Ascending aorta (tissue), 2 donors: ENCODE measurements around the gene CX3CL1. TPM values are rescaled to one million over a fixed set of nuclear protein-coding genes. Genes with fewer than 3 reads are reported as not detected.

Experiments used
- DNase-seq, 2 donors: peaks; one replicate each; pipeline ENCODE4 v3.0.0-alpha.2; 2019; ENCODE audit warnings: low spot score in 2 of 2
- H3K27ac ChIP-seq, 2 donors: fragments of 200-600 bp; sonication (generic); one replicate each; pipeline ENCODE4 v1.5.1; 2016 to 2017; ENCODE audit warnings: mild to moderate bottlenecking in 1 of 2
- H3K27me3 ChIP-seq: fragments of 200-600 bp; sonication (generic); one replicate; pipeline ENCODE4 v1.5.1; 2017
- H3K36me3 ChIP-seq, 2 donors: fragments of 200-600 bp; sonication (generic); one replicate each; pipeline ENCODE4 v1.5.1; 2016
- H3K4me1 ChIP-seq, 2 donors: fragments of 200-600 bp; sonication (generic); one replicate each; pipeline ENCODE4 v1.5.1; 2016 to 2017; ENCODE audit warnings: mild to moderate bottlenecking in 1 of 2
- H3K4me3 ChIP-seq, 2 donors: fragments of 200-600 bp; sonication (generic); one replicate each; pipeline ENCODE4 v1.5.1; 2016 to 2017; ENCODE audit warnings: mild to moderate bottlenecking in 1 of 2
- H3K9me3 ChIP-seq, 2 donors: fragments of 200-600 bp; sonication (generic); one replicate each; pipeline ENCODE4 v1.5.1; 2016
- CTCF ChIP-seq, 3 experiments: fragments of 200-600 bp in 2 of 3; fragments of 450-650 bp in 1 of 3; sonication (generic) in 2 of 3; IDR thresholded peaks; one replicate each; pipeline ENCODE4 v1.5.1; 2016 to 2019; ENCODE audit warnings: antibody characterized with exemption in 3 of 3, mild to moderate bottlenecking in 1 of 3, moderate library complexity in 1 of 3
- intact Hi-C: fragments of 100-400 bp; cut with DNase I; formaldehyde crosslinking; loops from one replicate; pipeline ENCODE4 v1.15.1; 2023
- total RNA-seq: library from RNA; depleted of rRNA; stranded (reverse); fragments of >200 nt; gene quantifications from one replicate; pipeline ENCODE4 v1.1.0, GENCODE V29; 2016

CX3CL1 gene
- total RNA-seq, 1 donor from 2014 or later, result 251 TPM

DNA sequence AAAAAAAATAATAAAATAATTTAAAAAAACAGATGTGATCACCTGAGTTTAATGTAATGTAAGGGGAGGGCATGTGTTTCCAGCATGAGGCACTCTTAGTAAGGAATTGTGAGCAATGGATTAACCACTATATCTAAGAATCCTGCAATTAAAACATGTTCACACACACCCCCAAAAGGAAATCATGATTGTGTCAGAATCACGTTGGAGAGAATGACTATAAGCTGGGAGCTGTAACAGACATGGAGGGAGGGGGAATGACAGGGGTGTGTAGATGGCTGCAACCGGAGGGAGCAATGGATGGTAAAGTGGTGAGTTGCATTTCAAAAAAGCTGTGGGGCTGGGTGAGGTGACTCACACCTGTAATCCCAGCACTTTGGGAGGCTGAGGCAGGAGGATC is 27.3 kb upstream of the CX3CL1 start:
- H3K9me3 ChIP-seq, result no peaks in the 10 kb centered on the region
- no peak overlapping the region for H3K27ac ChIP-seq
- no peak for TF ChIP-seq CTCF (IDR thresholded peaks at IDR 0.05)
- no peaks in the 10 kb centered on the region for H3K36me3 ChIP-seq
- no peak overlapping the region for H3K4me3 ChIP-seq
- H3K27me3 ChIP-seq, result no peaks in the 10 kb centered on the region
- intact Hi-C loops, result no loop called here
- no peaks in the 10 kb centered on the region for H3K4me1 ChIP-seq
- no peak for DNase-seq

DNA sequence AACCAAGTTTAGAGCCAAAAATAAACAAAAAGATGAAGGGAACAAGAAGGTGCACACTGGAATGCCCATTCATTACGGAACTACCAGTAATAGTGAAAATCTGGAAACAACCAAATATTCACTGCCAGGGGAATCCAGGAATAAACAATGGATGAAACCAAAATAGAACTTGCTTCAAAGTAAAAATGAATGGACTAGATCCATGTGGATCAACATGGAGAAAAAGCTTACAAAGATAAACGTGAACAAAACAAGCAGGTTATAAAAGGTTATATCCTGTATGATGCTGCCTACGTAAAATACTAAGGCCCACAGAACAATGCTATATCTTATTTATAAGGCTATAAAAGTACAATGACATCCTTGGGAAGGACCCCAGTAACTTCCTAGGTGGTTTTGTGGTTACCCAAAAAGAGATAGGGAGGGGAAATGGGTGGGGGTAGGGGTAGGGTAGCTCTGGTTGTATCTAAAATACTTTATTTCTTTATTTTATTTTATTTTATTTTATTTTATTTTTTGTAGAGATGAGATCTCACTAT is 26.6 kb upstream of the CX3CL1 start:
- intact Hi-C loops, result no loop called here
- Histone ChIP-seq H3K4me3 (no peak overlapping the region), H3K36me3 (no peaks in the 10 kb centered on the region), H3K9me3 (no peaks in the 10 kb centered on the region), H3K27ac (no peak overlapping the region), H3K27me3 (no peaks in the 10 kb centered on the region), H3K4me1 (no peaks in the 10 kb centered on the region)
- DNase-seq, result no peak
- no peak for TF ChIP-seq CTCF (IDR thresholded peaks at IDR 0.05)

DNA sequence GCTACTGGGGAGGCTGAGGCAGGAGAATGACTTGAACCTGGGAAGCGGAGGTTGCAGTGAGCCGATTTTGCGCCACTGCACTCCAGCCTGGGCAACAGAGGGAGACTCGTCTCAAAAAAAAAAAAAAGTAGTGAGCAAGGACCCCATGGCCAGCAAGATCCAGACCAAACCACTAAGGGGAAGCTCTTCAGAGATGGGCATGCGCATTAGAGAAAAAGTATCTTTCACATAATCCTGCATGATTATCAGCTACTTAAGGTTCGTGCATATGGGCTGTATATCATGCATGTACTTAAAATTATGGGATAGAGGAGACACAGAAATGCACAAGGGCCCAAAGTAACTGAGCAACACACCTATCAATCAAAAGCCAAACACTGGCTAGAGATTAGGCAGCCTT is 24.4 kb upstream of the CX3CL1 start:
- Histone ChIP-seq H3K27ac (no peak overlapping the region), H3K27me3 (no peaks in the 10 kb centered on the region), H3K4me1 (no peaks in the 10 kb centered on the region), H3K9me3 (no peaks in the 10 kb centered on the region), H3K36me3 (no peaks in the 10 kb centered on the region), H3K4me3 (no peak overlapping the region)
- TF ChIP-seq CTCF (IDR thresholded peaks at IDR 0.05), result no peak
- DNase-seq, result no peak
- intact Hi-C loops, result no loop called here

DNA sequence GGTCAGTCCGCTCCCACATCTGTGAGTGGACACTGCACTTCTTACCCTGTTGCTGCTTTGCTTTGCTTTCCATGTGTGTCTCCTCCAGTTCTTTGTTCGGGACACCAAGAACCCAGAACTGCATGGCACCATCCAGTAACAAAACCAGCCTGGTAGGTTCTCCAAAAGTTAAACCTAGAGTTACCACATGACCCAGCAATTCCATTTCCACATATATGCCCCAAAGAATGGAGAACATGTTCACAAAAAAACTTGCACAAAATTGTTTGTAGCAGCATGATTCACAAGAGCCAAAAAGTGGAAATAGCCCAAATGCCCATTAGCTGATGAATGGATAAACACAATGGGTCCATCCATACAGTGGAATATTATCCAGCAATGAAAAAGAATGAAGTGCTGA is 24.0 kb upstream of the CX3CL1 start:
- Histone ChIP-seq H3K36me3 (no peaks in the 10 kb centered on the region), H3K4me1 (no peaks in the 10 kb centered on the region), H3K9me3 (no peaks in the 10 kb centered on the region), H3K27me3 (no peaks in the 10 kb centered on the region), H3K27ac (no peak overlapping the region), H3K4me3 (no peak overlapping the region)
- TF ChIP-seq CTCF (IDR thresholded peaks at IDR 0.05), result no peak
- intact Hi-C loops, result no loop called here
- DNase-seq, result no peak

DNA sequence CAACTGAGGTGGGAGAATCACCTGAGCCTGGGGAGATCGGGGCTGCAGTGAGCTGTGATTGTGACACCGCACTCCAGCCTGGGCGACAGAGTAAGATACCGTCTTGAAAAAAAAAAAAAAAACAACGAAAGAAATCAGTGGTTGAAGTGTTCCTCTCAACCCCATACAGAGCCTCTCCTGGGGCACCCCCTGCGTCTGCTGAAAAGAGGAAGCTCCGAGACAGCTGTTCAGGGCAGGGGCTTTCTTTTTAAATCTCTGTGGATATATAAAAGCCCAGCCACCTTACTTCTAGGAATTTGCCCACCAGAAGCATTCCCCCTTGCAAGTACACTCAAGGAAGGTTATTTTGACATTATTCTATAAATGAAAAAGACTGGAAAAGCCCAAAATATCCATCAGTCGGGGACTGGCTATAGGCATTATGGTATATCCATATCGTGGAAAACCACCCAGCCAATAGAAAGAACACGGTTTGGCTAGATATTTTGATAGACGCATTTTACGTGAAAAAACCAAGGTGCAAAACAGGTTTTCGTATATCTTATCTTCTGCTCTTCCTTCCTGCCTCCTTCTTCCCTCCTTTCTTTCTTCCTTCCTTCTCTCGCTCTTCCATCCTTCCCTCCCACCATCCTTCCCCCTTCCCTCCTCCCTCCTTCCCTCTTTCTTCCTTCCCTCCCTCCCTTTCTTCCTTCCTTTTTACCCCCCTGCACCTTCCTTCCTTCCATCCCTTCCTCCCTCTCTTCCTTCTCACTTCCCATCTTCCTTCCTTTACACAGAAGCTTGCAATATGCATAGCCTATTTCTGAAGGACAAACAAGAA is 22.9 kb upstream of the CX3CL1 start:
- no peaks in the 10 kb centered on the region for H3K27me3 ChIP-seq
- no peaks in the 10 kb centered on the region for H3K36me3 ChIP-seq
- H3K27ac ChIP-seq, result no peak overlapping the region
- intact Hi-C loops, result no loop called here
- no peaks in the 10 kb centered on the region for H3K9me3 ChIP-seq
- no peak for TF ChIP-seq CTCF (IDR thresholded peaks at IDR 0.05)
- H3K4me1 ChIP-seq, result no peaks in the 10 kb centered on the region
- no peak overlapping the region for H3K4me3 ChIP-seq
- DNase-seq, result no peak
